ENCODE results near the gene ZSCAN12. TPM values are rescaled to one million over a fixed set of nuclear protein-coding genes. Genes with fewer than 3 reads are reported as not detected.
"Not testable (repeated sequence)": the region's sequence is repeated elsewhere in the genome, so short reads cannot be mapped to it uniquely, and the experiment has no call there.

The ZSCAN12 gene
- total RNA-seq, 2 donors from 2014 or later: 4.9 to 5.1 TPM

DNA sequence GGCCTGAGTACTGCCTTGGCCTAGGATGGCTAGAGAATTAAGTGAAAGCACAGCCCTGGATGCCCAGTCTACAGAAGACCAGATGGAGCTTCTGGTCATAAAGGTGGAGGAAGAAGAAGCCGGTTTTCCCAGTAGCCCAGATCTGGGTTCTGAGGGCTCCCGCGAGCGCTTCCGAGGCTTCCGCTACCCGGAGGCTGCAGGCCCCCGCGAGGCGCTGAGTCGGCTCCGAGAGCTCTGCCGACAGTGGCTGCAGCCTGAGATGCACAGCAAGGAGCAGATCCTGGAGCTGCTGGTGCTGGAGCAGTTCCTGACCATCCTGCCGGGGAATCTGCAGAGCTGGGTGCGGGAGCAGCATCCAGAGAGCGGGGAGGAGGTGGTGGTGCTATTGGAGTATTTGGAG lies 40.0 kb downstream of the ZSCAN12 start:
- ATAC-seq, DNase-seq: not testable (repeated sequence)
- intact Hi-C loops (cut with DNase I, micrococcal nuclease): loop anchor here in 1 of 2 donors (10.0 kb wide), 1 partner anchor 95 kb away; the partner anchor contains the start of gene ZSCAN26

DNA sequence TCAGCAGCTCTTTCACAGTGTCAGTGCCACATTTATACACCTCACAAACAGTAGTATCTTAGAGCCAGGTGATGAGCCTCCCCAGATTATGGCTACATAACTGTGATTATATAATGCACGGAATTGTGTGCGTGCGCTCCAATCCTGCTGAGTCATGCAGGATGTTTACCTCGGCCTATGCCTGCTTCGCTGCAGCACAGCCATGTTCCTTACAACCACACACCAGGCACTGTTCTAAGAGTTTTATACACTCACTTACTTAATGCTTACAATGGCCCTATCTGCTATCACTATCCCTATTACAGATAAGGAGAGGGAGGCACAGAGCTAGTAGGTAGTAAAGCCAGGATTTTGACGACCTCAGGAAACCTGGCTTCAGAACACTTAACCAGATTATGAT lies 42.5 kb downstream of the ZSCAN12 start:
- intact Hi-C loops (cut with DNase I, micrococcal nuclease): loop anchor here in 1 of 2 donors (10.0 kb wide), 1 partner anchor 92 kb away; the partner anchor contains the start of gene ZSCAN26
- DNase-seq (no peak), ATAC-seq (no peak)

DNA sequence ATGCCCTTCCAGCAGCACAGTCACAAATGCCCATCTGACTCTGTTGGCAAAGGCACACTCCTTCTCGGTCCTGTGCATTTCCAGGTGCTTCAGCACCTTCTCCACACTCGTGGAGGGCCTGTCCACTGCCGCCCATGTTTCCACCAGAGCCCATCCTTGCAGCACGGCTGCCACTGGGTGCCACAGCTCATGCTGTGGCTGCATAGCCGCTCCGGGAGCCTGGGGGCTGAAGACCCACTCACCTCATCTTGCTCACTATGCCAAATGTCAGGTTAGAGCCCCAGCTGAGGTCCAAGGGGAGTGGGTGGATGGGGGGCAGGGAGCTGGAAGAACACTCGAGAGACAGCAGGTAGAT lies 42.9 kb downstream of the ZSCAN12 start:
- intact Hi-C loops (cut with DNase I, micrococcal nuclease): loop anchor here in 1 of 2 donors (10.0 kb wide), 1 partner anchor 92 kb away; the partner anchor contains the start of gene ZSCAN26
- ATAC-seq (no peak), DNase-seq (no peak)

DNA sequence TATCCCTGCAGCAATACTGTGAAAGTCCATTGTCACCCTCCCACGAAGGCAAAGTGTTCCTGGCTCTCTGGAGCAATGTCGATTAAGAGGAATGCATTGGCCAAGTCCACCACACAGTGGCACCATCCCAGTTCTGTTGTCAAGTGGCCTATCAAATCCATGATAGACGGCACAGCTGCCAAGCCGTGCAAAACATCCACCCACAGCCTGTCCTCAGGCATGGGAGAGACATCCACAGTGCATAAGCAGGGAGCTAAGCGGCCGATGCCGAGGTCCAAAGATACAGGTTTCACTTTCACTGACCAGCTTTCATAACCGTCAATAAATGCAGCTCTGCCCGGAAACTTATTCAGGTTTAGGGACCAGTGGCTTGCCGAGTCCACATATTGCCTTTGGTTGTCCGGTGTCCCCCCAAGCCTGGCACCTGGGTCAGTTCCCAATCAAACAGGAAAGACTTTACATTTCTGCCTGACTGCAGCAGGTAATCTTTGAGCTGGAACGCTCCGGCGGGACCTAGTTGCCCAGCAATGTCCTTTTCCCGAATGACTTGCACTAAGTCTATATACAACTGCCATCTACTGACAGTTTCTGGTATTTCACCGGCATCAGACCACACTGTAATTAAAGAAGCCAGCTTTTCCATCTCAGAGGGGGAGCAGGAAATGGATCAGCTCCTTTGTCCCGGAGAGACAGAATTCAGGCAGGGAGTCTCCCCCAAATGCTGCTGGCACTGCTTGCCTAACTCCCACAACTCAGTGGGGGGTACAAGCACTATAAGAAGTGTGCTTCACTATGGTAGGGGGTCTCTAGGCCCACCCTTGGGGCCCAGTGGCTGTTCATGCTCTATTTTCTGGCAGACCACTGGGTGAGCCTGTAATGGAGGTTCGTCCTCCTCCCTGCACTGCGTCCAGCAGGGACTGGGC lies 43.5 kb downstream of the ZSCAN12 start:
- intact Hi-C loops (cut with DNase I, micrococcal nuclease): loop anchor here in 1 of 2 donors (10.0 kb wide), 1 partner anchor 91 kb away; the partner anchor contains the start of gene ZSCAN26
- ATAC-seq (peak; percentile 85), DNase-seq (peak; percentile 78 to 82)

DNA sequence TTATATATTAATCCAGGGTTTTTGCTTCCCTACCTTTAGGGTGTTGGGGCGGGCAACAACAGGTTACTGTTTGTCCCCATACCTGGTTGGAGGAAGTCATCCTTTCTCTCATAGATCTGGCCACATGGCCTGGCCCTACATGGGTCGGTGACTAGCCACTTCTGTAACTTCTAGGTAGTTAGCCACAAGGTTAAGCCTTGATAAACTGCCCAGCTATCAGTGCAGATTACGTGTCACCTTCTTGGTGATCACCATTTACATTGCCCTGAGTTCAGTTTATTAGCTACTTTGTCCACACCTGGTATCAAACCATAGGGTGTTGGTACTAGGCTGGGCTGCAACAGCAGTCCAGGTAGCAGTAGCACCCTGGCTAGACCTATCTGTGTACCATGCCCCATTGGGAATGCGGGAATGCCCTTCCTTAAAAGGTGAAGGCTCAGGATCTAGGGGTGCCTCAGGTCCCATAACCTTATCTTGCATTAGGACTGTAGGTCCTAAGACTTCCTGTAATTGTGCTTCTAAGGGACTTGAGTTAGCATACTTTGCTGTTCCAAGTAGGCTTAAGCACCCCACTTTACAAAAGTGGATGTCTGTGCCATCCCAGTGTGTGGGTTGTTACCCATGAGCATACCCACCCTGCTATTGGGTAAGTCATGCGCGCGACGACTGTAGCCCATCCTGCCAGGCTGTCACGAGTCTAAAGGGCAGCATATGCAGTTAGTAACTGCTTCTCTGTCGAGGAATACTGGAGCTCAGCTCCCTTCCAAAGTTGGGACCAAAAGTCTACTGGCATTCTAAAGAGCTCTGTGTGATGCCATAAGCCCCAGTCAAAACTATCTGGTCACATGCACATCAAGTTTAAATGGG lies 44.6 kb downstream of the ZSCAN12 start:
- intact Hi-C loops (cut with DNase I, micrococcal nuclease): loop anchor here in 1 of 2 donors (10.0 kb wide), 1 partner anchor 90 kb away; the partner anchor contains the start of gene ZSCAN26
- DNase-seq (no peak), ATAC-seq (no peak)

DNA sequence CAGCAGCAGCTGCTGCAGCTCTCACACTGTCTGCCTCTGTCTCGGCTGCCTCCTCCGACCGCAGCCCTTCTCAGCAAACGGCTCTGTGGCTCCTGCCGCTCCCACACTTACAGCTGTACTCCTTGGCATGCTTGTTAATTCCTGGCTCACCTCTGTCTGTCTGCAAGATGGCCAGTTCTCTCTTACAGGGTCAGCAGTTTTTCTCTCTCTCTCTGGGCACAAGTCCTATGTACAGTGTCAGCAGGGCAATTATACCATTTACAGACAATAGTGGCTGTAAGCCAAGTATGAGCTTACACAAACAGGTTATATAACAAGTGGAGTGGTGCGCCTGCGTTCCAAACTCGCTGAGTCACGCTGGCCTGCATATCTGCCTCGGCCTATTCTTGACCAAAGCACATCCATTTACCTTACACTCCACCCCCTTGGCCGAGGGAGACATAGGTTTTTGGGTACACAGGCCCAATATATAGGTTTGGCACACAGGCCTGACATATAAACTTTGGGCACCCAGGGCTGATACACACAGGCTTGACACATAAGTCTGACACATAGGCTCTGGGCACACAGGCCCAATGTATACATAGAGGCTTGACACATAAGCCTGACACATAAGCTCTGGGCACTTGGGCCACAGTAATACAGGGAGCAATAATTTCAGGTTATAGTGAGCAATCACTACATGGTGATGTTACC lies 45.4 kb downstream of the ZSCAN12 start:
- intact Hi-C loops (cut with DNase I, micrococcal nuclease): loop anchor here in 1 of 2 donors (10.0 kb wide), 1 partner anchor 89 kb away; the partner anchor contains the start of gene ZSCAN26
- peak; percentile 38 for ATAC-seq
- peak; percentile 51 to 80 for DNase-seq

DNA sequence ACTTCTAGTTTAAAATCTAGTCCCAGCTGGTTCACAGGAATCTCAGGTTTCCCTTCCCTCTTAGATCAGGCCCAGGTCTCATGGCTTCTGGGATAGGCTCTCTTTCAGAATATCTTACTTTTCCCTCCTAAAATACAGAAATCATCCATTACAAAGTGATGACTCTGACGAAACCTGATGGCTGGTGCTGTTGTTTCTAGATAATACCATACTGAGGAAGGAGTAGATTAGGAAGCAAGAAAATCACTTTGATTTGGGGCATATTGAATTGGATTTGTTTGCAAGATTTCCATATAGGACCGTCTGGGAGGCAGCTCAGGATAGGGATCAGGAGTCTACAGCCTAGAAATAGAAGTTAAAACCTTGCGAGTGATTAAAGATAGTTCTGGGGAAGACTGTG lies 46.2 kb downstream of the ZSCAN12 start:
- intact Hi-C loops (cut with DNase I, micrococcal nuclease): loop anchor here in 1 of 2 donors (10.0 kb wide), 1 partner anchor 89 kb away; the partner anchor contains the start of gene ZSCAN26
- ATAC-seq (no peak), DNase-seq (no peak)

DNA sequence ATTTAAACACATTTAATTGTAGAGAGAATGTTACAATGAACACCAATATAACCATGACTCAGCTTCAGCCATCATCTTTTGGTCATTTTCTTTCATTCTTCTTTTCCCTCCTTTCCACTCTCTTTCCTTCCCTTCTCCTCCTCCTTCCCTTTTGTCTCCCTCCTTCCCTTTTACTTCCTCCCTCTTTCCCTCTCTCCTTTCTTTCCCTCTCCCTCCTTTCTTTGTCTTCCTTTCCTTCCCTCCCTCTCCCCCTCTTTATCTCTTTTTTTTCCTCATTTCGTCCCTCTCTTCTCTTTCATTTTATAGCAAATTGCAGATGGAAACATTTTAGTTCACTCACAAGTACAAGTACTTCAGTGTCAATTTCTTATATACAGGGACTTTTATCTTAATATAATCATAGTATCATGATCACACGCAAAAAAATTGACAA lies 48.0 kb downstream of the ZSCAN12 start:
- ATAC-seq (no peak), DNase-seq (no peak)
- intact Hi-C loops (cut with DNase I, micrococcal nuclease): loop anchor here in 1 of 2 donors (10.0 kb wide), 1 partner anchor 87 kb away; the partner anchor contains the start of gene ZSCAN26

DNA sequence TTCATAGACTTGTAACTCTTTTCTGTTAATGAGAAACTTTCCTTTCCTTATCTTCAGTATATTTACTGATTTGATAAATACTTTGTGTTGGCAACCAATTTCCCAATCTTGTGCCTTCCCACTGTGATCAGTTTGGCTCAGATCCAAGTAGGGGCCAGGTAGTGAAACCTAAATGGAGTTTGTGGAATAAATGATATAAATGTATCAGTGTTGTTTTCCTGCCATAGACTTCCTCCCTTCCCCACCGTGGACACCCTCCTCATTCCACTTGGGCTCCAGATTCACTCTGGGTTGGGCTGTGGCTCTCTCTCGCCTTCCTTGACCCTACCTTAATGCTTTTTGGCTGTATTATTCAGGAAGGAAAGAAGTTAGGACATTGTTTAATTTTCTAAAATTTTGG lies 48.5 kb downstream of the ZSCAN12 start:
- intact Hi-C loops (cut with DNase I, micrococcal nuclease): loop anchor here in 1 of 2 donors (10.0 kb wide), 1 partner anchor 86 kb away; the partner anchor contains the start of gene ZSCAN26
- no peak for ATAC-seq
- DNase-seq: no peak

DNA sequence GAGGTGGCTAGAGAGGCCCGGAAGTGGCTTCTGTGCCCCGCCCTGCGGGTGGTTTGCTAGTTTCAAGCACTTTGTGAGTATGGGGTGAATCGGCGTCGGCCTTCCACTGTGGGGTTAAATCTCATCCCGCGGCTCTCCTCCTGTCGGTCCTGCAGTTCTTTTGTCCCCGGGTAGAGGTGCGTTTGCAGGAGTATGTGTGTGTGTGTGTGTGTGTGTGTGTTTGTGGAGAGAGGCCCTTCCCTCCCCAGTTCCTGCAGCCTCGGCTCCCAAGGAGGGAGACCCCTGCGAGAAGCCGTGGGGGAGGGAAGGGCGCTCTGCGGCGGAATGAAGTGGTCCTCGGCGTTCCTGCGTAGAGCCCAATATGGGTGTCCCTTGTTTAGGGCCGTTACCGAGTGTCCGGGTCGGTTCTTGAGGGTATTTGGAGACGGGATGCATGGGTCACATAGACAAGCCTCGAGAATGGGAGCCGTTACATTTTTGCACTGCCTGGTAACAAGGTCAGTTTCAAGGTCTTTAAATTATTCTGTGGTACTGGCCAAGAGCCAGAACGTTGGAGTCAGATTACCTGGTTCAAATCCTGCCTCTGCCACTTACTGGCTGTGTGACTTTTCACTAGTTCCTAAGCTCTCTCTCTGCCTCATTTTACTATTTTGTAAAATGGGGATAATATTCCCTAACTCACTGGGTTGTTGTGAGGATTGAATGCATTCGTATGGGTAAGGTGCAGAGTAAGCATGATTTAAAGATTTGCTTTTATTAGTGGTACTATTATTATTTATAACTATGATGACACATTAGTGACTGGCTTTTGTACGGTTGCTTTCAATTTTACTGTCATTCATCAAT lies 49.4 kb downstream of the ZSCAN12 start, which contains the start of gene ZKSCAN3:
Gene ZKSCAN3, plus strand, starts transcription at position 56 of the 846 bp plus-strand sequence. CDS start 9,640 bp downstream, outside the sequence.
- ATAC-seq (peak; percentile 96), DNase-seq (peak; percentile 90 to 93)
- intact Hi-C loops (cut with DNase I, micrococcal nuclease): loop anchor here in 1 of 2 donors (10.0 kb wide), 1 partner anchor 85 kb away; the partner anchor contains the start of gene ZSCAN26

DNA sequence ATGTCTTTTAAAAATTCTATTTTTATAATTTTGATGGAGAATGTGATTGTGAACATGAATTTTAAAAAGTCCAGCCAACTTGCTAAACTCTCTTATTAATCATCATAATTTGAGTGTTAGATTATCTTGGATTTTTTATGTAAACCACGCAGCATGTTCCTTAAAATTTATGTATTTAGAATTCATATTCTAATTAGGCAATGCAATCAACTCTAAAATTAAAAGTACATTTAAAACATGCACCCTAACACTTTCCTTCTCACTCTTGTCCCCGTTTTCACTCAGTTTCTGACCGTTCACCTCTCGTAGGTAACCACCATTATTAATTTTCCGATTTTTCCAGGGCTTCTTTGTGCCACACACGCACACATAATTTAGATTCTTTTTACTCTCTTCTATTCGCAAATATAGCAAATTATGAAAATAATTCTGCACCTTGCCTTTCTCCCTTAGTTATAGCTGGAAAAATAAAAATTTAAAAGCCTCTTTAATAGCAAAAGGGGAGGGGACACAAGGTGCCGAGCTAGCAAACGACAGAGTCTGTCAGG lies 50.1 kb downstream of the ZSCAN12 start:
- intact Hi-C loops (cut with DNase I, micrococcal nuclease): no loop called here
- ATAC-seq (no peak), DNase-seq (no peak)

DNA sequence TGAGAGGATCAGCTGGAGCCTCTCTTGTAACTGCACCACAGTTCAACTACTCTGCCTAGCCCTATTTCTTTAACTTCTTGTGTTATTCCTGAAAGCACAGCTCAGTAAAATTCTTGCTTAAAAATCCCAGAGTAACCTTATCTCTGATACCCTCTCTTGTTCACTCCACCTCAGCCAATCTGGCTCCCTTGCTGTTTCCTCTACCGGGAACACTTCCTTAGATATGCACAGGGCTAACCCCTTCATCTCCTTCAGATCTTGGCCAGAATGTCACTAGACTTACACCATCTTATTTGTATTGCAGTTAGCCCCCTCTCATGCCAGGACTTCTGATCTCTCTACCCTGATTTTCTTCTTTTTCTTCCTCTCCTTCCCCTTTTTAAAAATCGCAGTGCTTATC lies 52.4 kb downstream of the ZSCAN12 start:
- no peak for DNase-seq
- no peak for ATAC-seq
- intact Hi-C loops (cut with DNase I, micrococcal nuclease): no loop called here

DNA sequence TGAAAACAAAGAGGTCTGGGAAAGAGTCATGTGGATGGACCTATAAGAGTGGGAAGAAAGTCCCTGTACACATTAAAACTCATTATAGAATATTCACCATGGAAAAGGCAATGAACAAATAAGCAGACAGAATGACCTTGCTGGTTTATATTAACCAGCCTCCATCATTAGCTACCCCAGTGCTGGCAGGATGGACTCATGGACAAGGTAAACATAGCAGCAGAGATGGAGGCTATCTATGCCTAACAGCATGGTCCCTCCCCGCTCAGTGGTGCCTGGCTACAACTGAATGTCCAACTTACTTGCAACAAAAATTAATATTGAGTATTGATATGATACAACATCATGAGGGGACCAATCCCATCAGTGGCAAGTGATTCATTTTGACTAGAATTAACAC lies 54.3 kb downstream of the ZSCAN12 start:
- DNase-seq (no peak), ATAC-seq (no peak)
- intact Hi-C loops (cut with DNase I, micrococcal nuclease): no loop called here

DNA sequence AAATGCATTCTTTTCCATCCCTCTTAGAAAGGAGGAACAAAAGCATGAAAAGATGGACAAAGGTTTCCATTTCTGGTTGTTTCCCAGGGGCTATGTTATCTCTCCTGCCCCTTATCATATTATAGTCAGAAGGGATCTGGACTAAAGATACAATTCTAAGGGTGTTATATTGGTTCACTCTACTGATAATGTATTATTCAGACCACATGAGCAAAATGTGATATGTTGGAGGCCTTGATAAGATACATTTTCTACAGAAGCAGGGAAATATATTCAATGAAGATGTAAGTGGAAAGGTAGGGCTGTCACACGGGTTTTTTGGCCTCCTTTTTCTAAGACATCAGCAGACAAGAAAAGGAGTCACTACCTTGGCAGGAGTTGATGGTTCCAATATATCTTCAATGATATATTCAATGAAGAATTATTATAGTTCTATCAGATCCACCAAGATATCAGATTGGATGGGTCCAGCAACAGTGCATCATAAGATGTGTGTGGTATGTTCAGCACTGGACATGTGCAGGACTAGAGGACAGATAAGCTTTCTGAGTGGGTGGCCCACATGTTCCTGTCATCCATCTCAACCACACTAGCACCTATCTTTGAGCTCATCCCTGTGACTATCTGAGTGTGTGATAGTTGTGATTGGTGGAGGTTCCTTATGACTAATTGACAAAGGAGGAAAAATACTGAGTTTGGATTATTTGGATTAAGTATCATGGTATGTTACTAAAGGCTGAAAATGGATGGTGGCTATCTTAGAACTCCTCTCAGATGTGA lies 55.5 kb downstream of the ZSCAN12 start:
- intact Hi-C loops (cut with DNase I, micrococcal nuclease): no loop called here
- ATAC-seq: no peak

DNA sequence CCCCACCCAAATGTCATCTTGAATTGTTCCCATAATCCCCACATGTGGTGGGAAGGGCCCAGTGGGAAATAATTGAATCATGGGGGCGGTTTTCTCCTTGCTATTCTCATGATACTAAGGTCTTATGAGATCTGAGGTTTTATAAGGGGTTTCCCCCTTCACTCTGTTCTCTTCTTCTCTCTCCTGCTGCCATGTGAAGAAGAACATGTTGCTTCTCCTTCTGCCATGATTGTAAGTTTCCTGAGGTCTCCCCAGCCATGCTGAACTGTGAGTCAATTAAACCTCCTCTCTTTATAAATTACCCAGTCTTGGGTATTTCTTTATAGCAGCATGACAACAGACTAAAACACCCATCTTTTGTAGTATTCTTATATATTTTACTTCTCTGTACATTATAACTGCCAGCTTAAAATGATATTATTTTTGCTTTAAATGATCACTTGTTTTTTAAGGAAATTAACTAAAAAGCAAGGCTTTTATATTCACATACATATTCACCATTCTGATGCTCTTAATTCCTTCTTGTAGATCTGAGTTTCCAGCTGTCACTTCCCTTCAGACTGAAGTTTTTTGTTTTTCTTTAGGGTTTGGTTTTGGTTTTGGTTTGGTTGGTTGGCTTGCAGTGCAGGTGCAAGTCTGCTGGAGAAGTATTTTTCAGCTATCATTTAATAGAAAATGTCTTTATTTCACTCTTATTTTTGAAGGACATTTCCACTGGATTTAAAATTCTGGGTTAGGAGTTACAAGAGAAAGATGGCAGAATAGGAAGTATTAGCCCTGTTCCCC lies 59.0 kb downstream of the ZSCAN12 start:
- intact Hi-C loops (cut with DNase I, micrococcal nuclease): no loop called here
- ATAC-seq (no peak), DNase-seq (no peak)

More for the DNA sequence above, 55.5 kb downstream of the ZSCAN12 start:
- no peak for DNase-seq
